Left ventricle myocardium inferior (tissue), 1 donor: ENCODE results near the gene TMPRSS7. TPM values are rescaled to one million over a fixed set of nuclear protein-coding genes. Genes with fewer than 3 reads are reported as not detected.

Experiments used
- DNase-seq: peaks from one replicate; pipeline ENCODE4 v3.0.0-alpha.2; 2020
- H3K27ac ChIP-seq: fragments of 200-600 bp; replicated peaks from 2 replicates; pipeline ENCODE4 v1.8.0; 2021
- H3K27me3 ChIP-seq: fragments of 200-600 bp; 2 replicates; pipeline ENCODE4 v1.8.0; 2021; ENCODE audit warnings: low read depth
- H3K36me3 ChIP-seq: fragments of 200-600 bp; 2 replicates; pipeline ENCODE4 v1.8.0; 2021
- H3K4me1 ChIP-seq: fragments of 200-600 bp; 2 replicates; pipeline ENCODE4 v1.8.0; 2021
- H3K4me3 ChIP-seq: fragments of 200-600 bp; 2 replicates; pipeline ENCODE4 v1.8.0; 2021; ENCODE audit warnings: mild to moderate bottlenecking, moderate library complexity
- H3K9me3 ChIP-seq: fragments of 200-600 bp; replicated peaks from 2 replicates; pipeline ENCODE4 v1.8.0; 2021
- CTCF ChIP-seq: fragments of 200-600 bp; IDR thresholded peaks from 2 replicates; pipeline ENCODE4 v1.8.0; 2021; ENCODE audit warnings: antibody characterized with exemption, mild to moderate bottlenecking, borderline replicate concordance
- intact Hi-C: fragments of 100-400 bp; cut with micrococcal nuclease; formaldehyde crosslinking; loops from one replicate; pipeline ENCODE4 v1.11.0; 2022
- total RNA-seq: library from RNA; stranded (reverse); fragmentation: NEBNext Ultra II Directional; extraction: Animal tissue kit (Norgen Biotek cat#: 25700); gene quantifications from one replicate; pipeline ENCODE4 v1.2.1, GENCODE V29; 2021
- donor health status: DM: no; HTN: yes; CAD: no; lungs with severe emphysema.

Gene TMPRSS7
- total RNA-seq, 1 donor from 2014 or later, result not detected

GRCh38 chr3:111999484-112000324 is 34.8 kb upstream of the TMPRSS7 start:
- Histone ChIP-seq H3K9me3 (no peaks in the 10 kb centered on the region), H3K4me1 (peaks cover 16% of the 10 kb centered on the region), H3K27me3 (peaks cover 19% of the 10 kb centered on the region), H3K36me3 (no peaks in the 10 kb centered on the region), H3K4me3 (peak overlapping the region; percentile 61), H3K27ac (no peak overlapping the region)
- intact Hi-C loops, result no loop called here
- TF ChIP-seq CTCF, result no peak
- DNase-seq, result no peak

- Histone ChIP-seq H3K36me3 (no peaks in the 10 kb centered on the region), H3K4me3 (no peak overlapping the region), H3K4me1 (peaks cover 16% of the 10 kb centered on the region), H3K27me3 (peaks cover 19% of the 10 kb centered on the region), H3K9me3 (no peaks in the 10 kb centered on the region), H3K27ac (no peak overlapping the region)
- no peak for DNase-seq
- no peak for TF ChIP-seq CTCF
- intact Hi-C loops, result no loop called here
Measured at GRCh38 chr3:112000367-112000771, 34.2 kb upstream of the TMPRSS7 start.

- TF ChIP-seq CTCF, result no peak
- no peaks in the 10 kb centered on the region for H3K9me3 ChIP-seq
- H3K4me1 ChIP-seq, result peaks cover 16% of the 10 kb centered on the region
- no peak for DNase-seq
- no peak overlapping the region for H3K27ac ChIP-seq
- no peak overlapping the region for H3K4me3 ChIP-seq
- intact Hi-C loops, result no loop called here
- no peaks in the 10 kb centered on the region for H3K36me3 ChIP-seq
- peaks cover 19% of the 10 kb centered on the region for H3K27me3 ChIP-seq
Measured at GRCh38 chr3:112000966-112001365, 33.6 kb upstream of the TMPRSS7 start.

GRCh38 chr3:112001526-112001925 is 33.0 kb upstream of the TMPRSS7 start:
- Histone ChIP-seq H3K36me3 (no peaks in the 10 kb centered on the region), H3K4me1 (peaks cover 16% of the 10 kb centered on the region), H3K27ac (no peak overlapping the region), H3K9me3 (no peaks in the 10 kb centered on the region), H3K4me3 (no peak overlapping the region), H3K27me3 (peaks cover 19% of the 10 kb centered on the region)
- DNase-seq, result no peak
- intact Hi-C loops, result no loop called here
- TF ChIP-seq CTCF, result no peak

GRCh38 chr3:112002096-112002971 is 32.2 kb upstream of the TMPRSS7 start:
- Histone ChIP-seq H3K9me3 (no peaks in the 10 kb centered on the region), H3K4me1 (peaks cover 20% of the 10 kb centered on the region), H3K27ac (no peak overlapping the region), H3K27me3 (peaks cover 19% of the 10 kb centered on the region), H3K4me3 (no peak overlapping the region), H3K36me3 (no peaks in the 10 kb centered on the region)
- intact Hi-C loops, result no loop called here
- no peak for DNase-seq
- TF ChIP-seq CTCF, result no peak
